H9 (cell line): Measurements from ENCODE around the gene RALGAPA2. TPM values are rescaled to one million over a fixed set of nuclear protein-coding genes. Genes with fewer than 3 reads are reported as not detected.

Experiments
- DNase-seq: peaks from one replicate; pipeline ENCODE4 v3.0.0-alpha.2; 2017
- H2AFZ ChIP-seq: one replicate; pipeline ENCODE4 v1.6.1; 2013; ENCODE audit warnings: mild to moderate bottlenecking, low read length, control low read depth, moderate library complexity
- H2AK5ac ChIP-seq: 2 replicates; pipeline ENCODE4 v1.6.1; 2013; ENCODE audit warnings: low read length, control low read depth, mixed read lengths; ENCODE audit not compliant: insufficient read length
- H2BK120ac ChIP-seq: one replicate; pipeline ENCODE4 v1.6.1; 2013; ENCODE audit warnings: low read depth, mild to moderate bottlenecking, low read length, control low read depth, inconsistent platforms; ENCODE audit not compliant: poor library complexity, severe bottlenecking
- H2BK12ac ChIP-seq: 2 replicates; pipeline ENCODE4 v1.6.1; 2013; ENCODE audit warnings: low read length, control low read depth, mixed read lengths, low read depth; ENCODE audit not compliant: insufficient read length
- H2BK15ac ChIP-seq: 2 replicates; pipeline ENCODE4 v1.6.1; 2013; ENCODE audit warnings: low read depth, low read length, control low read depth
- H2BK20ac ChIP-seq: one replicate; pipeline ENCODE4 v1.6.1; 2013; ENCODE audit warnings: low read depth, mild to moderate bottlenecking, low read length, control low read depth, inconsistent platforms; ENCODE audit not compliant: poor library complexity, severe bottlenecking
- H2BK5ac ChIP-seq: 2 replicates; pipeline ENCODE4 v1.6.1; 2013; ENCODE audit warnings: low read length, control low read depth, mixed read lengths; ENCODE audit not compliant: insufficient read length
- H3K14ac ChIP-seq: 2 replicates; pipeline ENCODE4 v1.6.1; 2013; ENCODE audit warnings: low read length, control low read depth; ENCODE audit not compliant: insufficient read depth
- H3K18ac ChIP-seq: 2 replicates; pipeline ENCODE4 v1.6.1; 2013; ENCODE audit warnings: low read depth, mild to moderate bottlenecking, mixed read lengths, low read length, control low read depth; ENCODE audit not compliant: insufficient read length
- H3K23ac ChIP-seq: 2 replicates; pipeline ENCODE4 v1.6.1; 2013; ENCODE audit warnings: low read length, control low read depth, mixed read lengths, low read depth; ENCODE audit not compliant: insufficient read length
- H3K23me2 ChIP-seq: 2 replicates; pipeline ENCODE4 v1.6.1; 2013; ENCODE audit warnings: low read depth, mild to moderate bottlenecking, mixed read lengths, low read length, control low read depth; ENCODE audit not compliant: insufficient read length, poor library complexity, severe bottlenecking
- H3K27ac ChIP-seq: 2 replicates; pipeline ENCODE4 v1.5.1; 2013; ENCODE audit warnings: low read length, control low read depth, mixed read lengths, low read depth; ENCODE audit not compliant: insufficient read length
- H3K27me3 ChIP-seq: 2 replicates; pipeline ENCODE4 v1.6.1; 2013; ENCODE audit warnings: low read length, control low read depth, inconsistent platforms; ENCODE audit not compliant: insufficient read depth
- H3K4ac ChIP-seq: 2 replicates; pipeline ENCODE4 v1.6.1; 2013; ENCODE audit warnings: low read depth, mild to moderate bottlenecking, control low read depth, inconsistent platforms, low read length, moderate library complexity
- H3K4me1 ChIP-seq: 2 replicates; pipeline ENCODE4 v1.6.1; 2013; ENCODE audit warnings: low read length, control low read depth, inconsistent platforms; ENCODE audit not compliant: insufficient read depth
- H3K4me2 ChIP-seq: 2 replicates; pipeline ENCODE4 v1.6.1; 2013; ENCODE audit warnings: low read length, control low read depth, mixed read lengths; ENCODE audit not compliant: insufficient read length, insufficient read depth
- H3K56ac ChIP-seq: 2 replicates; pipeline ENCODE4 v1.6.1; 2013; ENCODE audit warnings: low read depth, mild to moderate bottlenecking, mixed read lengths, low read length, control low read depth; ENCODE audit not compliant: insufficient read length
- H3K79me1 ChIP-seq: 2 replicates; pipeline ENCODE4 v1.6.1; 2013; ENCODE audit warnings: low read depth, mild to moderate bottlenecking, moderate library complexity, low read length, control low read depth, inconsistent platforms; ENCODE audit not compliant: insufficient read depth, poor library complexity, severe bottlenecking
- H3K79me2 ChIP-seq: 2 replicates; pipeline ENCODE4 v1.6.1; 2013; ENCODE audit warnings: low read length, control low read depth, inconsistent platforms; ENCODE audit not compliant: insufficient read depth
- H3K9ac ChIP-seq: 2 replicates; pipeline ENCODE4 v1.6.1; 2013; ENCODE audit warnings: low read length, control low read depth, mixed read lengths; ENCODE audit not compliant: insufficient read length; ENCODE audit errors: extremely low read depth
- H3K9me3 ChIP-seq: one replicate; pipeline ENCODE4 v1.6.1; 2013; ENCODE audit warnings: low read depth, low read length, inconsistent platforms; ENCODE audit not compliant: control insufficient read depth
- H3T11ph ChIP-seq: one replicate; pipeline ENCODE4 v1.6.1; 2013; ENCODE audit warnings: mild to moderate bottlenecking, low read length, control low read depth, inconsistent platforms
- H4K20me1 ChIP-seq: one replicate; pipeline ENCODE4 v1.6.1; 2013; ENCODE audit not compliant: control insufficient read depth, insufficient read length, insufficient read depth
- H4K5ac ChIP-seq: 2 replicates; pipeline ENCODE4 v1.6.1; 2013; ENCODE audit warnings: low read depth, mild to moderate bottlenecking, mixed read lengths, low read length, control low read depth; ENCODE audit not compliant: insufficient read length
- H4K8ac ChIP-seq: replicated peaks from 2 replicates; pipeline ENCODE4 v1.6.1; 2013; ENCODE audit warnings: low read length, control low read depth, mixed read lengths, low read depth; ENCODE audit not compliant: insufficient read length
- H4K91ac ChIP-seq: 2 replicates; pipeline ENCODE4 v1.6.1; 2013; ENCODE audit warnings: low read depth, mild to moderate bottlenecking, moderate library complexity, mixed read lengths, low read length, control low read depth; ENCODE audit not compliant: insufficient read length
- H3K27ac Mint-ChIP-seq, 3 experiments: 2 replicates in 2 of 3; 3 replicates in 1 of 3; pipeline ENCODE4 v1.8.0; 2020 to 2021; ENCODE audit warnings: mixed read lengths in 3 of 3, mild to moderate bottlenecking in 1 of 3, moderate library complexity in 1 of 3
- H3K27me3 Mint-ChIP-seq: 2 replicates; pipeline ENCODE4 v1.8.0; 2021; ENCODE audit warnings: low read depth, mild to moderate bottlenecking, moderate library complexity, mixed read lengths
- H3K36me3 Mint-ChIP-seq, 3 experiments: 2 replicates in 2 of 3; 3 replicates in 1 of 3; pipeline ENCODE4 v1.8.0; 2020 to 2021; ENCODE audit warnings: low read depth in 3 of 3, mixed read lengths in 3 of 3; ENCODE audit not compliant: insufficient read depth in 1 of 3
- H3K4me1 Mint-ChIP-seq, 2 experiments: 2 replicates each; pipeline ENCODE4 v1.8.0; 2020; ENCODE audit warnings: mixed read lengths in 2 of 2
- H3K4me3 Mint-ChIP-seq, 2 experiments: 2 replicates in 1 of 2; 3 replicates in 1 of 2; pipeline ENCODE4 v1.8.0; 2020 to 2021; ENCODE audit warnings: mild to moderate bottlenecking in 2 of 2, mixed read lengths in 2 of 2, moderate library complexity in 1 of 2
- H3K9me3 Mint-ChIP-seq, 2 experiments: 2 replicates in 1 of 2; 3 replicates in 1 of 2; pipeline ENCODE4 v1.8.0; 2020; ENCODE audit warnings: mild to moderate bottlenecking in 2 of 2, mixed read lengths in 2 of 2, moderate library complexity in 1 of 2
- CTCF ChIP-seq: fragments of 200-600 bp; sonication (generic); conservative IDR thresholded peaks from 3 replicates; pipeline ENCODE4 v1.8.0; 2021; ENCODE audit warnings: antibody characterized with exemption, mild to moderate bottlenecking
- WGBS: extraction: QIAGEN DNeasy Blood & Tissue Kit; methylation state at CpG from one replicate; pipeline ENCODE4 v1.1.7; 2013; ENCODE audit warnings: missing lambda C conversion rate, low lambda C conversion rate, mixed read lengths; ENCODE audit not compliant: insufficient read length; ENCODE audit errors: extremely low coverage; 5-methylcytosine and 5-hydroxymethylcytosine counted together
- total RNA-seq: library from RNA; stranded (reverse); gene quantifications from 2 replicates; pipeline ENCODE4 v1.2.1, GENCODE V29; 2021

Gene RALGAPA2
- total RNA-seq, 1 experiment from 2014 or later = 16.6 TPM

GRCh38 chr20:20729563-20729962 lies 17.1 kb upstream of the RALGAPA2 start:
- Mint-ChIP-seq H3K4me3 (no peak overlapping the region), H3K36me3 (no peaks in the 10 kb centered on the region), H3K27me3 (no peaks in the 10 kb centered on the region; the same call in none of the 2 replicates), H3K4me1 (peaks cover 7 to 10% of the 10 kb centered on the region in 2 experiments), H3K27ac (no peak overlapping the region), H3K9me3 (no peaks in the 10 kb centered on the region)
- Histone ChIP-seq H4K91ac (no peak overlapping the region), H3K27me3 (no peaks in the 10 kb centered on the region), H3K79me1 (no peaks in the 10 kb centered on the region), H4K20me1 (no peaks in the 10 kb centered on the region), H4K5ac (no peak overlapping the region), H2BK5ac (no peak overlapping the region), H3K23me2 (no peaks in the 10 kb centered on the region), H3T11ph (no peak overlapping the region), H3K9ac (no peak overlapping the region), H2BK12ac (no peak overlapping the region), H3K4me2 (no peak overlapping the region), H2BK120ac (no peak overlapping the region), H2AFZ (no peak overlapping the region), H3K18ac (no peak overlapping the region), H3K27ac (no peak overlapping the region), H3K56ac (no peak overlapping the region), H3K9me3 (no peaks in the 10 kb centered on the region), H2AK5ac (no peak overlapping the region), H3K4me1 (no peaks in the 10 kb centered on the region), H4K8ac (no peak overlapping the region), H3K14ac (no peak overlapping the region), H3K4ac (no peak overlapping the region), H3K23ac (no peak overlapping the region), H3K79me2 (no peaks in the 10 kb centered on the region), H2BK20ac (no peak overlapping the region), H2BK15ac (no peak overlapping the region)
- no peak for DNase-seq
- TF ChIP-seq CTCF = no peak
- no CpG with 5 or more reads among the region's 3 CpGs for WGBS
